Kidney epithelial cell (primary cell): ENCODE measurements around the gene SKP2. TPM values are rescaled to one million over a fixed set of nuclear protein-coding genes. Genes with fewer than 3 reads are reported as not detected.
A peak's percentile ranks its signal among the peaks of the same experiment; 100 is the strongest.

Source experiments
- DNase-seq: peaks from one replicate; pipeline ENCODE4 v3.0.0-alpha.2; 2010; ENCODE audit warnings: low read depth
- H3K27me3 ChIP-seq: 2 replicates; pipeline ENCODE4 v1.6.0; 2011; ENCODE audit warnings: low read length; ENCODE audit not compliant: control insufficient read depth, insufficient read depth
- H3K36me3 ChIP-seq: 2 replicates; pipeline ENCODE4 v1.5.1; 2011; ENCODE audit warnings: low read length; ENCODE audit not compliant: control insufficient read depth, insufficient read depth
- H3K4me3 ChIP-seq: 2 replicates; pipeline ENCODE4 v1.5.1; 2011; ENCODE audit warnings: low read depth, mild to moderate bottlenecking, control low read depth, low read length
- total RNA-seq: library from RNA; depleted of rRNA; stranded (reverse); fragments of >200 nt; gene quantifications from 2 replicates; pipeline ENCODE4 v1.2.3, GENCODE V29; 2015
- TF ChIP-seq, protein P1 (sequence below): IDR thresholded peaks from 2 replicates; pipeline ENCODE4 v1.5.1; 2011; ENCODE audit warnings: mild to moderate bottlenecking, moderate library complexity, low read length, control low read depth, inconsistent platforms; ENCODE audit not compliant: insufficient read depth, poor library complexity, severe bottlenecking

The SKP2 gene
- 9.9 and 11.2 TPM in 2 replicates for total RNA-seq

DNA sequence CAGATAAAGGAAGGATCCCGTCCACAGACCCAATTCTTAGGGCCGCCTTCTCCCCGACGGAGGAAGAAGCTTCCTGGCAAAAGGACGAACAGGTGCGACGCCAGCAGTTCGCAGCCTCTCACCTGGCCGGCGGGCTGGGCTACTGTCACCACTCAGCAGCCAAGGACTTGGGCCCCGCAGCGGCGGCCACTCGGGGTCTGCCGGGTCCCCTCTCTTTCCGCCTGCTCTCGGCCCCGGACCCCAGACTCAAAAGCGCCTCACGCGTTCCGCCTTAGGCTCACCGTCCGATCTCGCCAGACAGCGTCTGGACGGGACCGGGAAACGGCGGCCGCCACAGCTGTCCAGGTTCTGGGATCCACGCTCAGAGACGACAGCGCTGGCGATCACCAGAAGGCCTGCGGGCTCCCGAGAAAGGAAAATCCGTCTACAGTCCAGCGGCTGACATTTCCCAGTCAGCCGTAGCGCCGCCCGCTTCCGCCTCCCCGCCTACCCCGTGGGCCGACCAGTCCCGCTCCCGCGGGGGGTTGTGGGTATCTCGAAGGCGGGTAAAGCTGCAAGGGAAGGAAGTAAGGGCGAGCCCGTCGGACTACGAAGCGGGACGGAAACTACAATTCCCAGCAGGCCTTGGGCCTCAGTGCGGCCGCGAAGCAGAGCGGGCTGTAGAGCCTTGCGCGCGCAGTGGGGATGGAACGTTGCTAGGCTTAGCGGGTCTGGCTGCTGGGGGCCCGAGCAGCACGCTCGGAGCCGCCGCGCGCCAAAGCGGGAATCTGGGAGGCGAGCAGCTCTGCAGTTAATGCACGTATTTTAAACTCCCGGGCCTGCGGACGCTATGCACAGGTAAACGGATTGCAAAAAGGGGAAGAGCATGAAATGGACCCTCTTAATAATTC, at the start of gene SKP2, which contains the start of gene LMBRD2:
TSS of gene SKP2 (plus strand) at position 678 of the 890 bp plus-strand sequence. CDS start at position 830, 152 bp downstream.
TSS of gene LMBRD2 (minus strand) at position 454 of the 890 bp plus-strand sequence. CDS start 8,538 bp downstream, outside the sequence.
- TF ChIP-seq, protein P1, sequence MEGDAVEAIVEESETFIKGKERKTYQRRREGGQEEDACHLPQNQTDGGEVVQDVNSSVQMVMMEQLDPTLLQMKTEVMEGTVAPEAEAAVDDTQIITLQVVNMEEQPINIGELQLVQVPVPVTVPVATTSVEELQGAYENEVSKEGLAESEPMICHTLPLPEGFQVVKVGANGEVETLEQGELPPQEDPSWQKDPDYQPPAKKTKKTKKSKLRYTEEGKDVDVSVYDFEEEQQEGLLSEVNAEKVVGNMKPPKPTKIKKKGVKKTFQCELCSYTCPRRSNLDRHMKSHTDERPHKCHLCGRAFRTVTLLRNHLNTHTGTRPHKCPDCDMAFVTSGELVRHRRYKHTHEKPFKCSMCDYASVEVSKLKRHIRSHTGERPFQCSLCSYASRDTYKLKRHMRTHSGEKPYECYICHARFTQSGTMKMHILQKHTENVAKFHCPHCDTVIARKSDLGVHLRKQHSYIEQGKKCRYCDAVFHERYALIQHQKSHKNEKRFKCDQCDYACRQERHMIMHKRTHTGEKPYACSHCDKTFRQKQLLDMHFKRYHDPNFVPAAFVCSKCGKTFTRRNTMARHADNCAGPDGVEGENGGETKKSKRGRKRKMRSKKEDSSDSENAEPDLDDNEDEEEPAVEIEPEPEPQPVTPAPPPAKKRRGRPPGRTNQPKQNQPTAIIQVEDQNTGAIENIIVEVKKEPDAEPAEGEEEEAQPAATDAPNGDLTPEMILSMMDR, result no peak
- H3K27me3 ChIP-seq, result no peaks in the 10 kb centered on the region
- no peaks in the 10 kb centered on the region for H3K36me3 ChIP-seq
- peak; percentile 95 for DNase-seq
- peak within 1 kb of the TSS; percentile 89 for H3K4me3 ChIP-seq

DNA sequence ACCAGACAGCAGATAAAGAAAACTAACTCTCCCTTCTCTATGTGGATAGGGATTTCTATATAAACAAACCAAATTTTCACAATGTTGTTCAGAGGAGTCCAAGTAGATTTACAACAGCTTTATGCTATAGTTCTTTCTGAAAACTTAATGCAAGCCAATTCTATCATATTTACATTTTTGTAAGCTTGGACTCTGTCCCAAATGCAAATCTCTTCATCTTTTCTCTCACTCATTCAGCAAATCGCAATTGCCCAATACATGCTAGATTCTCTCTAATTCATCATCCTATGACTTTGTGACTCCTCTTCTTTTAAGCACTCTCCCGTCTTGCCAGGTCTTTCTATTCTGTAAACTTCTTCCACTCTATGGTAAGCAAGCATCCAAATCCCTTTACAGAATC, 46.1 kb upstream of the SKP2 start:
- H3K4me3 ChIP-seq, result no peak overlapping the region
- no peak for DNase-seq
- TF ChIP-seq, protein P1, result no peak
- H3K27me3 ChIP-seq, result no peaks in the 10 kb centered on the region
- peaks cover 1% of the 10 kb centered on the region for H3K36me3 ChIP-seq

DNA sequence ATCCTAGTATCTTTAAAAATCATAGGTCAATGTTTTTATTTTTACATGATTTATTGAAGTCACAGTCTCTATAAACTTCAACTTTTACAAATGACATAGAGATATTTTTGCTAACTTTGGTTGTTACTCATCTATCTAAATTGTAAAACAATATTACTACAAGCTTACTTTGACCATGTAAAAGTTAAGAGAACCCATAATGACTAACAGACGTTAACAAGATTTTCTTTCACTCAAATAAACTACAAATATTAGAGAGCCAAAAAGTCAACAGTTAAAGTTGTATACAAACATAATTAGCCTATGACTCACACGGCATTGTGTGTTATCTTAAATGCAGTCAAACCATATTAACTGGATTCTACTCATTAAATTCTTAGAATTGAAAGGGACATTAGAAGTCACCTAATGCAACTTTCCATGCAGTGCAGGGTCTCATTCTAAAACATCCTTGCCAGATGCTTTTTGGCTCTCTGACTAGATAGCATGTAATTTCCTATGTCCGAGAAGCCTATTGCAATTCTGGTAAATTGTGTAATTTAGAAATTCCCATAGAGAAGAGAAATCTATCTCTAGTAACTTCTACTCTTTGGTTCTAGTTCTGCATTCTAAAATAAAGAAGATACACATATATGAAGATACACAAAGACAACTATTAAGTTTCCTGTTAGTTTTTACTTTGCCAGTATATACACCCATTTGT, 43.0 kb upstream of the SKP2 start:
- TF ChIP-seq, protein P1, result no peak
- Histone ChIP-seq H3K27me3 (no peaks in the 10 kb centered on the region), H3K4me3 (no peak overlapping the region), H3K36me3 (peaks cover 1% of the 10 kb centered on the region)
- no peak for DNase-seq

DNA sequence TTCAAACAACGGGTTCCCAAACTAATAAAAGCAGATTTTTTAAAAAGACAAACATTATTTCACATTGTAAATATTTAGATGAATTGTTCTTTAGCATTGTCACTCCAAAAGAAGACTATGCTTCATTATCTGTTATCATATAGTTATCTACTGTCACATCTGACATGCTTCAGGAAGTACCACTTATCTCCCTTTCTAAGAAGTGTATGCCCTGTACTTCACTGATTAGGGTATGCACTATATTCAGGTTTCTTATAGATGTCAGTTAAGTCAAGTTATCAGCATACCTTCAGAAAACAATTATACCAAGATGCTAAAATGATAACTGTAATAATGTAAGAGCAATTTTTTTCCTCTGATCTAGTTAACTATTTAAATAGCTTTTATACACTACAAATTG, 40.7 kb upstream of the SKP2 start:
- Histone ChIP-seq H3K36me3 (peaks cover 1% of the 10 kb centered on the region), H3K27me3 (no peaks in the 10 kb centered on the region), H3K4me3 (no peak overlapping the region)
- TF ChIP-seq, protein P1, result no peak
- no peak for DNase-seq

DNA sequence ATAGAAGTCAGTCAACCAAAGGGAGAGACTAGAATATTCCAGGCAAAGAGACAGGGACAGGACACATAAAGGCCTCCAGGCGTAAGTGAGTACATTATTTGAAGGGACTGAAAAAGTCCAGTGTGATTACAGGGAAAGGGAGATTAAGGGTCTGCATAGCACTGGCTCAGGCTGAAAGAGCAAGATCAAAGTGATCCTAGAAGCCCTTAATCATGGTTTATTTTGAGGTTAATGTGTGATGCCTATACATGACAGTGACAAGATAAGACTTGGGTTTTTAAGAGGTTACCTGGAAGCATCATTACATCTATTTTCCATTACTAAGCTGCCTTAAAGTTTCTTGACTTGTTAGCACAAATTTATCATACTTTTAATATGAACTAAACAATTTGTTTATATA, 26.0 kb upstream of the SKP2 start:
- H3K27me3 ChIP-seq, result no peaks in the 10 kb centered on the region
- TF ChIP-seq, protein P1, result no peak
- H3K4me3 ChIP-seq, result no peak overlapping the region
- H3K36me3 ChIP-seq, result no peaks in the 10 kb centered on the region
- no peak for DNase-seq
